ENCODE data around the gene EXOC6. TPM values are rescaled to one million over a fixed set of nuclear protein-coding genes. Genes with fewer than 3 reads are reported as not detected.

EXOC6 gene
- total and polyA plus RNA-seq, 2 donors: 10.6 to 17.4 TPM

DNA sequence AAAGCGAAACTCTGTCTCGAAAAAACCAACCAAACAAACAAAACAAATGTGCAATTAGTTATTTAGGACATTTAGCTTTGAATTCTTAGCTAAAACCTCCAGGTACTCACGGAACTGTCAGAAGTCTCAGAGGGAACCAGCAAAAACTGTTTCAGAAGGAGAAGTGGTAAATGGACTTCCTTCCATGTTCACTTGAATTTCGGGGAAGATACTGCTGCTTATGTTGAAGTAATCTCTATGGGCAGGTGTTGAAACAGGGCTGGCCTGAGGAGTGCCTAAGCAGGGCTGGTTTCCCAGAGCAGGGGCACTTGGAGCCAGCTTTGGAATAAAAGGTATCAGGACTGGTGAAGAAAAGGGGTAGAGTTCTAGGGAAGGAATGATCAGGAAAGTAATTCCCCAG is 2.4 kb upstream of the EXOC6 start:
- H3K27ac ChIP-seq (ENCODE audit: low read depth in 1 of 2, low read length in 1 of 2): no peak overlapping the region

DNA sequence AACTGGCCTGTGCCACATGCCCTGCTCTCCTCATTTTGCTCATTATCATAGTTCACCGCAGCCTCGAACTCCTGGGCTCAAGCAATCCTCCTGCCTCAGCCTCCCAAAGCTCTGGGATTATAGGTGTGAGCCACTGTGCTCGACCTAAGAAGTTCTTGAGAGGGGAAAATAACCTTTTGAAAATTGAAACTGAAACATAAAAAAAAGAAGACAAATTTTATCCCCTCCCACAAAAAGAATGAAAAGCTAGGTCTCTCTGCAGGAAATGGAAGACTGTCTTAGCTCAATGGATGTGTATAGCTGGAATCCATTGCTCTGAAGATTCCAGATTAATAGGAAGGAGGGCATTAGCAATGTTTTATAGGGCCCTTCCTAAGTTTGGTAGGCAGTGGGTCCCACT is 2.0 kb upstream of the EXOC6 start:
- Histone ChIP-seq H3K36me3 (ENCODE audit: control insufficient read depth in 2 of 2, insufficient read depth in 2 of 2, low read length in 1 of 2) (no peaks in the 10 kb centered on the region), H3K4me3 (ENCODE audit: low read length in 2 of 2) (no peak overlapping the region), H3K27ac (ENCODE audit: low read depth in 1 of 2, low read length in 1 of 2) (no peak overlapping the region), H3K4me1 (ENCODE audit: control insufficient read depth in 2 of 2, insufficient read depth in 2 of 2, low read length in 2 of 2) (peaks cover 3 to 7% of the 10 kb centered on the region in 2 donors), H3K9me3 (ENCODE audit: control insufficient read depth in 2 of 2, insufficient read depth in 1 of 2, low read length in 1 of 2) (no peaks in the 10 kb centered on the region), H3K27me3 (ENCODE audit: control insufficient read depth in 2 of 2, insufficient read depth in 1 of 2, low read length in 1 of 2) (no peaks in the 10 kb centered on the region)
- 46% methylated on average over 3 of the region's 3 CpGs for WGBS
- no peak for DNase-seq (ENCODE audit: low read depth in 6 of 9, low spot score in 9 of 9)

More for the DNA sequence above, 2.4 kb upstream of the EXOC6 start:
- Histone ChIP-seq H3K9me3 (ENCODE audit: control insufficient read depth in 2 of 2, insufficient read depth in 1 of 2, low read length in 1 of 2) (no peaks in the 10 kb centered on the region), H3K4me3 (ENCODE audit: low read length in 2 of 2) (no peak overlapping the region), H3K36me3 (ENCODE audit: control insufficient read depth in 2 of 2, insufficient read depth in 2 of 2, low read length in 1 of 2) (no peaks in the 10 kb centered on the region), H3K4me1 (ENCODE audit: control insufficient read depth in 2 of 2, insufficient read depth in 2 of 2, low read length in 2 of 2) (peaks cover 3 to 7% of the 10 kb centered on the region in 2 donors), H3K27me3 (ENCODE audit: control insufficient read depth in 2 of 2, insufficient read depth in 1 of 2, low read length in 1 of 2) (no peaks in the 10 kb centered on the region)
- no peak for DNase-seq (ENCODE audit: low read depth in 6 of 9, low spot score in 9 of 9)
- WGBS: 38% methylated on average over 4 of the region's 4 CpGs

DNA sequence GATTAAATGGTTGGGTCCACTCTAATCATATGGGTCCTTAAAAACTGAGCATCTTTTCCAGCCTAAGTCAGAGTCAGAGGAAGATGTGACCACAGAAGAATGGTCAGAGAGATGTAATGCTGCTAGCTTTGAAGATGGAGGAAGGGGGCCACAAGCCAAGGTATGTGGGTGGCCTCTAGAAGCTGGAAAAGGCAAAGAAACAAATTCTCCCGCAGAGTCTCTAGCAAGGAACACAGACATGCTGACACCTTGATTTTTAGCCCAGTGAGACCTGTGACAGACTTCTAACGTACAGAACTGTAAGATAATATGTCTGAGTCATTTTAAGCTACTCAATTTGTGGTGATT is 1.5 kb upstream of the EXOC6 start:
- Histone ChIP-seq H3K27me3 (ENCODE audit: control insufficient read depth in 2 of 2, insufficient read depth in 1 of 2, low read length in 1 of 2) (no peaks in the 10 kb centered on the region), H3K4me3 (ENCODE audit: low read length in 2 of 2) (no peak overlapping the region), H3K27ac (ENCODE audit: low read depth in 1 of 2, low read length in 1 of 2) (no peak overlapping the region), H3K4me1 (ENCODE audit: control insufficient read depth in 2 of 2, insufficient read depth in 2 of 2, low read length in 2 of 2) (peaks cover 3 to 7% of the 10 kb centered on the region in 2 donors), H3K36me3 (ENCODE audit: control insufficient read depth in 2 of 2, insufficient read depth in 2 of 2, low read length in 1 of 2) (no peaks in the 10 kb centered on the region), H3K9me3 (ENCODE audit: control insufficient read depth in 2 of 2, insufficient read depth in 1 of 2, low read length in 1 of 2) (no peaks in the 10 kb centered on the region)
- DNase-seq (ENCODE audit: low read depth in 6 of 9, low spot score in 9 of 9): no peak
- over 99% methylated on average over 2 of the region's 2 CpGs for WGBS

DNA sequence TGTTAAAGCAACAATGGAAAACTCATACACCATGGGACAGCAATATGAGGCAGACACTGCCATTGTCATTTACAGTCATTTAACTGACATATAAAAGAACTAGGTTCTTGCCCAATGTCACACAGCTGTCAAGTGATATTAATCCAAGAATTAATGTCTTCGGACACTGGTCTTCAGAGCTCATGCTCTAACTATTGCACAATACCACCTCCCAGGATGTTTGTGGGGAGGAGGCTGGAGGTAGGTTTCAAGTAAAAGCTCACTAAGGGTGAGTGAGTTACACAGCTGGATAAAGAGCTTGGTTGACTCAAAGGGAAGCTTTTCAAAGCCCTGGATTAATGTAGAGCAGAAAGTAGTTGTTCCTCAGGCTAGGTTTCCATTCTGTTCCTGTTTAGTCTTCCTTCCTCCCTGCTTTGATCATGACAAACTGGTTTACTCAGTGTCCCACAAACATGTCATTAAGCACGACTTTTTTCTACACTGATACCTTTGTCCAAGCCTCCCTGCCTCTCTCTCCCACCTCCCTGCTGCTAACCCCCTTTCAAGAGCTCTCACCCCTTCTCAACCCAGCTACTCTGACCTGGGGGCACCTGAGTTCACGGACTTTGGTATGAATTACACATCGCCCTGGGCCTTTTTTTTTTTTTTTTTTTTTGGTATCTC is 987 bp upstream of the EXOC6 start:
- no peaks in the 10 kb centered on the region for H3K9me3 ChIP-seq (ENCODE audit: control insufficient read depth in 2 of 2, insufficient read depth in 1 of 2, low read length in 1 of 2)
- 85% methylated on average over 4 of the region's 4 CpGs for WGBS
- peaks cover 3 to 7% of the 10 kb centered on the region in 2 donors for H3K4me1 ChIP-seq (ENCODE audit: control insufficient read depth in 2 of 2, insufficient read depth in 2 of 2, low read length in 2 of 2)
- DNase-seq (ENCODE audit: low read depth in 6 of 9, low spot score in 9 of 9): no peak
- no peak overlapping the region for H3K4me3 ChIP-seq (ENCODE audit: low read length in 2 of 2)
- no peak overlapping the region for H3K27ac ChIP-seq (ENCODE audit: low read depth in 1 of 2, low read length in 1 of 2)
- no peaks in the 10 kb centered on the region for H3K27me3 ChIP-seq (ENCODE audit: control insufficient read depth in 2 of 2, insufficient read depth in 1 of 2, low read length in 1 of 2)
- no peaks in the 10 kb centered on the region for H3K36me3 ChIP-seq (ENCODE audit: control insufficient read depth in 2 of 2, insufficient read depth in 2 of 2, low read length in 1 of 2)

DNA sequence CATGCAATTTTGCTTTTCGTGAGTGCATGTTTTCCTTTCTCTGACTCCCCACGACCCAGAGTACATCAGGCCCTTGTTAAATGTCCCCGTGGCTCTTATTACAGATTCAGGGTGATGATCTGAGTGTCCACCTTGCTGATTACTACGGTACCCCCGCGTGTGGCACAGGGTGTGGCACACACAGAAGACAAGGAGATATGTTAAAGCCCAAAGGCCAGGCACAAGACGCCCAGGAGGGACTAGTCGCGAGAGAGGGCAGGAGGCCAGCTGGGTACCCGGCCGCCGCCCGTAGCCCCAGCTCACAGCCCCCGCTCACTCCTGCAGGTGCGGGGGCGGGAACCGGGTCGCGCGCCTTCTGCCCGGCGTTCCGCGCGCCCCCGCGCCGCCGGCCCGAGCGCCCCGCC is 281 bp upstream of the EXOC6 start:
- 4% methylated on average over 32 of the region's 32 CpGs for WGBS

DNA sequence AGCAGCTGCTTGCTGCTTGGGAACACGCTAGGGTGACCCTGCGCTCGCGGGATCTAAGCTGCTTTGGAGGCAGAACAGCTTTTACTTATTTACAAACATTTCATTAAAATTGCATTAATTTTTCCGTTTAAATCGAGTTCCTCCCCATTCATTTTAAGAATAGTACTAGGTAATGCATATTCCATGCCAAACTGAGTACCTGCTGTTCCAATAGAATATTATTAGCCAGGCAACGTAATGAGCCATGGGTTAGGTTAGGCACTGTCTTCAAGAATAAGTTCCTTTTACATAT is 860 bp downstream of the EXOC6 start:
- H3K4me1 ChIP-seq (ENCODE audit: control insufficient read depth in 2 of 2, insufficient read depth in 2 of 2, low read length in 2 of 2): peaks cover 3 to 7% of the 10 kb centered on the region in 2 donors
- H3K9me3 ChIP-seq (ENCODE audit: control insufficient read depth in 2 of 2, insufficient read depth in 1 of 2, low read length in 1 of 2): no peaks in the 10 kb centered on the region
- peak overlapping the region in 1 of 2 donors; percentile 71 for H3K27ac ChIP-seq (ENCODE audit: low read depth in 1 of 2, low read length in 1 of 2)
- H3K36me3 ChIP-seq (ENCODE audit: control insufficient read depth in 2 of 2, insufficient read depth in 2 of 2, low read length in 1 of 2): no peaks in the 10 kb centered on the region
- H3K4me3 ChIP-seq (ENCODE audit: low read length in 2 of 2): peak overlapping the region; percentile 63 to 91
- no peak for DNase-seq (ENCODE audit: low read depth in 6 of 9, low spot score in 9 of 9)
- WGBS: 1% methylated on average over 7 of the region's 7 CpGs
- H3K27me3 ChIP-seq (ENCODE audit: control insufficient read depth in 2 of 2, insufficient read depth in 1 of 2, low read length in 1 of 2): no peaks in the 10 kb centered on the region

More for the DNA sequence above, 281 bp upstream of the EXOC6 start:
- DNase-seq (ENCODE audit: low read depth in 6 of 9, low spot score in 9 of 9): no peak
- H3K36me3 ChIP-seq (ENCODE audit: control insufficient read depth in 2 of 2, insufficient read depth in 2 of 2, low read length in 1 of 2): no peaks in the 10 kb centered on the region
- H3K9me3 ChIP-seq (ENCODE audit: control insufficient read depth in 2 of 2, insufficient read depth in 1 of 2, low read length in 1 of 2): no peaks in the 10 kb centered on the region
- H3K27ac ChIP-seq (ENCODE audit: low read depth in 1 of 2, low read length in 1 of 2): peak overlapping the region; percentile 57 to 72
- H3K4me3 ChIP-seq (ENCODE audit: low read length in 2 of 2): peak overlapping the region; percentile 49 to 91
- no peaks in the 10 kb centered on the region for H3K27me3 ChIP-seq (ENCODE audit: control insufficient read depth in 2 of 2, insufficient read depth in 1 of 2, low read length in 1 of 2)
- H3K4me1 ChIP-seq (ENCODE audit: control insufficient read depth in 2 of 2, insufficient read depth in 2 of 2, low read length in 2 of 2): peaks cover 3 to 7% of the 10 kb centered on the region in 2 donors

DNA sequence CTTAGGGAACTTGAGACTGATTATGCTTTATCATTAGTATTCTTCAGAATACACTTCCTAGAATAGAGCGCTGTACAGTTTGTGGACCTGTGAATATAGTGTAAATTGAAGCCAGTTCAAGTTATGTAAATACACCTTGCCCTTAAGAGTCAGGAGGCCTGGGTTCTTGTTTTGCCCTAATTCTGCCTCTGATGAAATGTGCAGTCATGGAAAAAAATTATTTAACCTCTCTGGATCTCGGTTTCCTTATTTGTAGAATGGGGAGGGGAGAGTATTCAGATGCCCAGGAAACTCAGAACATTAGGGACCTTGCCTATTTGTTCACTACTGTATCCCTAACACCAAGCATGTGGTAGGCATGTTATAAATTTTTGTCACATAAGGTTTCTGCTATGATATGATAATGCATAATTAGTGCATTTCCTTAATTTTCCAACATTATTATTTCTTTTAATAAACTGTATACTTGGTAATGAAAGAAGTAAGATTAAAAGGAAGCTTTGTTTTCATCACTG is 1.3 kb downstream of the EXOC6 start:
- Histone ChIP-seq H3K4me3 (ENCODE audit: low read length in 2 of 2) (peak overlapping the region in 1 of 2 donors; percentile 63), H3K27ac (ENCODE audit: low read depth in 1 of 2, low read length in 1 of 2) (no peak overlapping the region), H3K36me3 (ENCODE audit: control insufficient read depth in 2 of 2, insufficient read depth in 2 of 2, low read length in 1 of 2) (no peaks in the 10 kb centered on the region), H3K27me3 (ENCODE audit: control insufficient read depth in 2 of 2, insufficient read depth in 1 of 2, low read length in 1 of 2) (no peaks in the 10 kb centered on the region), H3K9me3 (ENCODE audit: control insufficient read depth in 2 of 2, insufficient read depth in 1 of 2, low read length in 1 of 2) (no peaks in the 10 kb centered on the region), H3K4me1 (ENCODE audit: control insufficient read depth in 2 of 2, insufficient read depth in 2 of 2, low read length in 2 of 2) (peaks cover 3 to 7% of the 10 kb centered on the region in 2 donors)
- no peak for DNase-seq (ENCODE audit: low read depth in 6 of 9, low spot score in 9 of 9)
- WGBS: 62% methylated on average over 2 of the region's 2 CpGs

DNA sequence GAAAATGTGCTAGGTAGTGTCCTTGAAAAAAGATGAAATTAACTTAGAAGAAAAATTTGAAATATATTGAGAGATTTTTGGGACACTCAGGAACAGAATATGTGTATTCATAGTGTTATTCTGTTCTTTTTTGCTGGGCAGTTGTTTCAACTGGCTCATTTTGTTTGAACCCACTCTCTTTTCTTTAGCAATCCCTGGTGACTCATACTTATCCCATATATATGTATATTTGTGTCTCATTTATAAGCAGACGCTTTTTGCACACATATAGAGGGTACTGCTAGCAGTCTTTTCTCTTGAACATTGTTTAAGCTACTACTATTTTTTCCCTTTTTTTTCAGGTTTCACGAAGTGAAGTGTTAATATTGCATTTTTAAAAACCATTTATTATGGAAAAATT is 1.9 kb downstream of the EXOC6 start:
- Histone ChIP-seq H3K27me3 (ENCODE audit: control insufficient read depth in 2 of 2, insufficient read depth in 1 of 2, low read length in 1 of 2) (no peaks in the 10 kb centered on the region), H3K9me3 (ENCODE audit: control insufficient read depth in 2 of 2, insufficient read depth in 1 of 2, low read length in 1 of 2) (no peaks in the 10 kb centered on the region), H3K4me3 (ENCODE audit: low read length in 2 of 2) (no peak overlapping the region), H3K27ac (ENCODE audit: low read depth in 1 of 2, low read length in 1 of 2) (no peak overlapping the region), H3K4me1 (ENCODE audit: control insufficient read depth in 2 of 2, insufficient read depth in 2 of 2, low read length in 2 of 2) (peaks cover 3 to 7% of the 10 kb centered on the region in 2 donors), H3K36me3 (ENCODE audit: control insufficient read depth in 2 of 2, insufficient read depth in 2 of 2, low read length in 1 of 2) (no peaks in the 10 kb centered on the region)
- no peak for DNase-seq (ENCODE audit: low read depth in 6 of 9, low spot score in 9 of 9)
- WGBS: 98% methylated on average over 2 of the region's 2 CpGs

DNA sequence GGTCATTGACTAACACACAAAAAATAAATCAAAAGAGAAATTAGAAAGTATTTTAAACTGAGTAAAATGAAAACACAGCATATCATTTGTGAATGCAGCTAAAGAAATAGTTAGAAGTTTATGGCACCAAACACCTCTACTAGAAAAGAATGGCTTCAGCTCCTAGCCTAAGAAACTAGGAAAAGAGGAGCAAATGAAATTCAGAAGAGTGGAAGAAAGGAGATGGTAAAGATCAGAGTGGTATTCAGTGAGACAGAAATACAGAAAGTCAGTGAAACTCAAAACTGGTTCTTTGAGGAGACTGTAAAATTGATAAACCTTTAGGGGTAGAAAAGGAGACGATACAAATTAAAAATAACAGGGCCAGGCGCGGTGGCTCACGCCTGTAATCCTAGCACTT is 2.7 kb downstream of the EXOC6 start:
- Histone ChIP-seq H3K4me3 (ENCODE audit: low read length in 2 of 2) (no peak overlapping the region), H3K27me3 (ENCODE audit: control insufficient read depth in 2 of 2, insufficient read depth in 1 of 2, low read length in 1 of 2) (no peaks in the 10 kb centered on the region), H3K9me3 (ENCODE audit: control insufficient read depth in 2 of 2, insufficient read depth in 1 of 2, low read length in 1 of 2) (no peaks in the 10 kb centered on the region), H3K4me1 (ENCODE audit: control insufficient read depth in 2 of 2, insufficient read depth in 2 of 2, low read length in 2 of 2) (peaks cover 3 to 7% of the 10 kb centered on the region in 2 donors), H3K36me3 (ENCODE audit: control insufficient read depth in 2 of 2, insufficient read depth in 2 of 2, low read length in 1 of 2) (no peaks in the 10 kb centered on the region), H3K27ac (ENCODE audit: low read depth in 1 of 2, low read length in 1 of 2) (no peak overlapping the region)
- over 99% methylated on average over 4 of the region's 4 CpGs for WGBS
- DNase-seq (ENCODE audit: low read depth in 6 of 9, low spot score in 9 of 9): no peak

Measured in thymus (tissue), 11 donors.